ENCODE results near the gene GABRR3. TPM values are rescaled to one million over a fixed set of nuclear protein-coding genes. Genes with fewer than 3 reads are reported as not detected.
A peak's percentile ranks its signal among the peaks of the same experiment; 100 is the strongest.

GABRR3 gene
- polyA plus RNA-seq, 3 donors: not detected

GRCh38 chr3:98018301-98018700 lies 16.8 kb downstream of the GABRR3 start:
- no peaks in the 10 kb centered on the region for H3K9me3 Mint-ChIP-seq
- H3K4me1 ChIP-seq (ENCODE audit: control insufficient read depth in 1 of 2, insufficient read depth in 2 of 2, low read length in 2 of 2): peaks cover 8 to 11% of the 10 kb centered on the region in 2 donors

GRCh38 chr3:98014268-98014585 lies 20.9 kb downstream of the GABRR3 start:
- H3K9me3 Mint-ChIP-seq: peaks cover 0 to 9% (median 0%) of the 10 kb centered on the region in 7 donors
- intact Hi-C loops (cut with micrococcal nuclease): no loop called here
- Histone ChIP-seq H3K27me3 (ENCODE audit: control insufficient read depth in 2 of 2, insufficient read depth in 2 of 2, low read length in 2 of 2) (no peaks in the 10 kb centered on the region), H3K4me1 (ENCODE audit: control insufficient read depth in 1 of 2, insufficient read depth in 2 of 2, low read length in 2 of 2) (peaks cover 16 to 24% of the 10 kb centered on the region in 2 donors), H3K4me2 (replicated peaks; ENCODE audit: extremely low read depth, low read length, poor library complexity, severe bottlenecking) (no peak overlapping the region), H4K20me1 (ENCODE audit: insufficient read depth, low read length) (no peaks in the 10 kb centered on the region), H3K36me3 (replicated peaks in 1 of 2; ENCODE audit: control insufficient read depth in 1 of 2, insufficient read depth in 2 of 2, low read length in 2 of 2) (no peaks in the 10 kb centered on the region), H3K4me3 (replicated peaks in 1 of 3; ENCODE audit: low read depth in 2 of 3, low read length in 3 of 3) (no peak overlapping the region), H3K79me2 (ENCODE audit: insufficient read depth, low read length) (no peaks in the 10 kb centered on the region), H3K9ac (ENCODE audit: insufficient read depth, low read length, poor library complexity, severe bottlenecking) (no peak overlapping the region), H3K9me3 (replicated peaks in 1 of 2; ENCODE audit: control insufficient read depth in 1 of 2, insufficient read depth in 1 of 2, low read length in 2 of 2) (no peaks in the 10 kb centered on the region), H3K27ac (ENCODE audit: low read depth in 1 of 2, low read length in 2 of 2) (no peak overlapping the region), H2AFZ (ENCODE audit: insufficient read depth, low read depth, low read length, poor library complexity, severe bottlenecking) (peak overlapping the region; percentile 1)
- WGBS (ENCODE audit: insufficient coverage): 80% methylated on average over 2 of the region's 2 CpGs
- H3K4me1 Mint-ChIP-seq: peaks cover 25% of the 10 kb centered on the region
- no peak for DNase-seq
- H3K27me3 Mint-ChIP-seq (ENCODE audit: low read depth in 3 of 3): peaks cover 0 to 3% (median 1%) of the 10 kb centered on the region in 3 donors
- peak overlapping the region in 1 of 7 donors; percentile 3 for H3K27ac Mint-ChIP-seq
- H3K36me3 Mint-ChIP-seq: no peaks in the 10 kb centered on the region
- TF ChIP-seq CTCF (IDR thresholded peaks at IDR 0.05): no peak
- no peak overlapping the region for H3K4me3 Mint-ChIP-seq

More at GRCh38 chr3:98018301-98018700, 16.8 kb downstream of the GABRR3 start:
- Mint-ChIP-seq H3K27ac (no peak overlapping the region), H3K4me1 (peaks cover 15% of the 10 kb centered on the region), H3K27me3 (ENCODE audit: low read depth in 3 of 3) (peaks cover 1 to 5% (median 2%) of the 10 kb centered on the region in 3 donors), H3K4me3 (no peak overlapping the region), H3K36me3 (no peaks in the 10 kb centered on the region)
- Histone ChIP-seq H2AFZ (ENCODE audit: insufficient read depth, low read depth, low read length, poor library complexity, severe bottlenecking) (no peak overlapping the region), H4K20me1 (ENCODE audit: insufficient read depth, low read length) (no peaks in the 10 kb centered on the region), H3K36me3 (replicated peaks in 1 of 2; ENCODE audit: control insufficient read depth in 1 of 2, insufficient read depth in 2 of 2, low read length in 2 of 2) (no peaks in the 10 kb centered on the region), H3K27me3 (ENCODE audit: control insufficient read depth in 2 of 2, insufficient read depth in 2 of 2, low read length in 2 of 2) (no peaks in the 10 kb centered on the region), H3K9me3 (replicated peaks in 1 of 2; ENCODE audit: control insufficient read depth in 1 of 2, insufficient read depth in 1 of 2, low read length in 2 of 2) (no peaks in the 10 kb centered on the region), H3K4me3 (replicated peaks in 1 of 3; ENCODE audit: low read depth in 2 of 3, low read length in 3 of 3) (no peak overlapping the region), H3K27ac (ENCODE audit: low read depth in 1 of 2, low read length in 2 of 2) (no peak overlapping the region), H3K9ac (ENCODE audit: insufficient read depth, low read length, poor library complexity, severe bottlenecking) (no peak overlapping the region), H3K4me2 (replicated peaks; ENCODE audit: extremely low read depth, low read length, poor library complexity, severe bottlenecking) (no peak overlapping the region), H3K79me2 (ENCODE audit: insufficient read depth, low read length) (no peaks in the 10 kb centered on the region)
- no peak for TF ChIP-seq CTCF (IDR thresholded peaks at IDR 0.05)
- WGBS (ENCODE audit: insufficient coverage): no CpG with 5 or more reads among the region's 4 CpGs
- DNase-seq: no peak
- intact Hi-C loops (cut with micrococcal nuclease): no loop called here
